Stimulated activated CD8-positive, alpha-beta memory T cell treated with anti-CD3 and anti-CD28 coated beads, Interleukin-2, amount 100 ng/mL, for 48 hours (primary cell): ENCODE data around the gene PABPN1.
"Not testable (repeated sequence)": the region's sequence is repeated elsewhere in the genome, so short reads cannot be mapped to it uniquely, and the experiment has no call there.

Experiments used
- DNase-seq, 2 donors: peaks; one replicate each; pipeline ENCODE4 v3.0.0-alpha.2; 2020; ENCODE audit warnings: low read depth in 2 of 2

Gene PABPN1

DNA sequence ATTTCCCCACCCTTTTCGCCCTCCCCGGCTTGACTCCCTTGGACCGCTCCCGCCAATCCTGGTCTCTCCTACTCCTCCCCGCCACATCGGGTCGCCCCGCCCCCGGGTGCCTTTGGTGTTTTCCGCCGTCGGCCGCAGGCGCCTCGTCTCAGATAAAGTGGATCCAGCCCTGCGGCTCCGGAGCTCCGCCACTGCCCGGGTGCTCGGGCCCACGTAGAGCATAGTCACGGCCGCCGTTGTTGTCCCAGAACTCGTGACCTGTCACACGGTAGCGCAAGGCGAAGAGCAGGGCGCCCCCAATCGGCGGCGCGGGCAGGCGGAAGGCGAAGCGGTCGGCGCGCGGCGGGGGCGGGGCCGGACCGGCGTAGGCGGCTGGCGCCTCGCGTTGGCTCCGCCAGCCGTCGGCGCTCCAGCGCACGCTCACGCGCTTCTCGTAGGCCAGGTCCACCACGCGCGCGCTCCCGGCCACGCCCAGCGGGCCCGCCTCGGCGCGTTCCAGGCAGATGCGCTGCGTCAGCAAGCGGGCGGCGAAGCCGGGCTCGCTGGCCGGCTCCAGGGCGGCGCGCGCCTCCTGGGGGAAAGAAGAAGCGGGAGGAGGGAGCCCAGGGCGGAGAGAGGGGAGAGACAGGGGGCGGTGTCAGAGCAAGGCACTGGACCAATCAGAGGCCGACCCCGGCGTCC is 19.8 kb upstream of the PABPN1 start:
- peak; percentile 95 for DNase-seq

GRCh38 chr14:23301969-23302289 is 19.3 kb upstream of the PABPN1 start:
- no peak for DNase-seq

DNA sequence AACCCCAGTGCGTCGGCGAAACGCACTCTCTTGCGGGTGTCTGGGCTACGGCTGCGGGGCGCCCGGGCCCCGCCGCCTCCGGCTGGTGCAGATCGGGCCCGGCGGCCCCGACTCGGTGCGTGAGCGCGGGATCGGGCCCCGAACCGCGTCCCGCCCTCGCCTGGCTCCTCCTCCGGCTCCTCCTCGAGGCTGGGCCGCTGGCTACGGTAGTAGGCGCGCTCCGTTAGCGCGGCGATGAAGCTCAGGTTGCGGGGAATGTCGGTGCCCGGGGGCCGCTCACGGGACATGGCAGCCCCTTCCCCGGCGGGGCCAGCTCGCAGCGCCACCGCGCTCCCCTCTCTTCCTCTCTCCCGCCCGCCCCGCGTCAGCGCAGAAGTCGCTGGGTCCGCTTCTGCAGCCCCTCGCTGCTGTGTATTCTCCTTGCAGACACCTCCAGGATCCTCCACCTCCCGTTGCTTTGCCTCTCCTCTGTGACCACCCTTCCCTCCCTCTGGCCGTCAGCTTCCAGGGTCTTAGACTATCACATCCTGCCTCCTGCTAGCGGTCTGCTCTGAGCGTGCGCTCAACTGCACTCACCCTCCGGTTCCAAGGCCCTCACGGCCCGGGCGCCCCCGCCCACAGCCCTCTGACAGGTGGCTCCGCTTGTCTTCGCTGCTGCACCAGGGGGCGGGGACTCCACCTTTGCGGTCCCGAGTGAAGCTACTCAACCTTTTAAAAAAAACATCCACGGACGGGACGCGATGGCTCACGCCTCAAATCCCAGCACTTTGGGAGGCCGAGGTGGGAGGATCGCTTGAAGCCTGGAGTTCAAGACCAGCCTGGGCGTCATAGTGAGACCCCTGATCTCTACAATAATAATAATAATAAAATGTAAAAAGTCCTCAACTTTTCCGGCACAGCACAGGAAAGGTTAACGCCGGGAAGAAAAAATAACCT is 18.7 kb upstream of the PABPN1 start, which contains the start of gene PPP1R3E:
TSS of gene PPP1R3E (minus strand) at position 570 of the 936 bp plus-strand sequence. CDS start at position 287, 283 bp downstream.
- DNase-seq = peak; percentile 84

DNA sequence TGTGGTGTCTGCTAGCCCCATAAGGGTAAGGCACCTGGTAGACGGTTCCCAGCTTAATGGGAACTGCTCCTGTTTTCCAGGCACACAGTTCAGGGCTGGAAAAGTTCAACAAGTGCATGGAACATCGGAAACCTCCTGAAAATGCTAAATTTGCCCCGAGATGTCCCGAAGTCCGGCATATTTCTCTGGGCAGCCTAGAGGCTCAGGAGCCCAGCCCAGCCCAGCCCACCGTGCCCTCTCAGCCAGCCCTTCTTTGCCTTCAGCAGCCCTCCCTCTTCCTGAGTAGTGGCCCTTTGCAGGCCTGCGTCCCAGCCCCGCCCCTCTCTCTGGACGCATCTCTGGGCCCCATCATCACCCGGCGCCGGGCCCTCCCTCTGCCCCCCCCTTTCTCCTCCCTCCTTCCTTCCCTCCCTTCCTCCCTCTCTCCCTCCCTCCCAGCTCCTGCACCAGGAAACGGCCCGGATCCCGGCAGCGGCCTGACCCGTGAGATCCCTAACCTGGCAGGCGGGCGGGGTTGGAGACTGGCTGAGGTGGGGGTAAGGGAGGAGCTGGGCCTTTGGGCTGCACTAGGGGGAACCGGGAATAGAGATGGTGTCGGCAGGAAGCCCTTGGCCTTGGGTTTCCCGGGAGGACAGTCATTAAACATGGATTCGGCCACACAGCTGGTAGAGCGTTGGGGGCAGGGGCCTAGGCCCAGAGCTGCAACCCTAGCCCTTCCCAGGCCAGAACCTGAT is 14.7 kb upstream of the PABPN1 start, which contains the start of gene BCL2L2:
TSS of gene BCL2L2 (plus strand) at position 422 of the 734 bp plus-strand sequence. CDS start 935 bp downstream, outside the sequence.
- DNase-seq = no peak

DNA sequence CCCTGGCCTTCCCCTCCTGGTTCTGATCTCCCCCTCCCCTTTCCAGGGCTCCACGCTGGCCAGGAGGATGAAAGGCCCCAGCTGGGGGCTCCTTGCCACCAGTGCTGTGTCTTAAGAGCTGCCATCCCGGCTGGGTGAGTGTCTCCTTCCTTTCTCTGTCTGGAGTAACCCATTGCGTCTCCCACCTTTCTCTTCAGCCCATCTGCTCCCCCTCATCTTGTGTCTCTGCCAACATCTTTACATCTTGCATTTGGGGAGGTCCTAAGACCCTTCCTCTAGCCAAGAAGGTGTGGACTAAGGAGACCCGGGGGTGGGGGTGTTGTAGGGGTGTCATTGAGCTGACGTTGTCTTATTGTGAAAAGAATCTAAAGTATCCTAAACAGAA is 14.1 kb upstream of the PABPN1 start:
- no peak for DNase-seq

DNA sequence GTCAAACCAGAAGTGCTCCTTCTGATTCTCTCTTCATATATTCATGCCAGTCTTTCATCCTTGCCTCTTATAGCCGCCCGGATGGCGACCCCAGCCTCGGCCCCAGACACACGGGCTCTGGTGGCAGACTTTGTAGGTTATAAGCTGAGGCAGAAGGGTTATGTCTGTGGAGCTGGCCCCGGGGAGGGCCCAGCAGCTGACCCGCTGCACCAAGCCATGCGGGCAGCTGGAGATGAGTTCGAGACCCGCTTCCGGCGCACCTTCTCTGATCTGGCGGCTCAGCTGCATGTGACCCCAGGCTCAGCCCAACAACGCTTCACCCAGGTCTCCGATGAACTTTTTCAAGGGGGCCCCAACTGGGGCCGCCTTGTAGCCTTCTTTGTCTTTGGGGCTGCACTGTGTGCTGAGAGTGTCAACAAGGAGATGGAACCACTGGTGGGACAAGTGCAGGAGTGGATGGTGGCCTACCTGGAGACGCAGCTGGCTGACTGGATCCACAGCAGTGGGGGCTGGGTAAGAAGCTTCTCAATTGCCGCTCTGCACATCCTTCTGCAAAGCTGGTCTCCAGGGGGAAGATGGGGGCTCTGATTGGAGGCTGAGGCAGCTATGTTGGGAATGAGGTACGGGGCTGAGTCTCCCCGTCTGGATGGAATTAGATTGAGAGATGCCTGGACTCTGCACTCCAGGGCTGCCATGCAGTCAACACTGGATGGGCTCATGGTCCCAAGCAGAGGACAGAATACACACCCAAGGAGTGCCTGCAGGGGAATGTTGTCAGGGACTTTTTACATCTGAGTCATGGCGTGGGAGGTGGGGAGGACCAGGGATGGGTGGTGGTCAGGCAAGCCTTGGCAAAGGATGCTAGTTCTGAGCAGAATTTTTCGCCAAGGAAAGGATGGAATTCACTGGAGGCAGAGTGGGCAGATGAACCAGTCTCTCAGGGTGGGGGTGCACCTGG is 13.3 kb upstream of the PABPN1 start:
- DNase-seq = no peak

GRCh38 chr14:23308721-23309445 is 12.4 kb upstream of the PABPN1 start:
- no peak for DNase-seq

- no peak for DNase-seq
Measured at GRCh38 chr14:23310546-23310945, 10.7 kb upstream of the PABPN1 start.

DNA sequence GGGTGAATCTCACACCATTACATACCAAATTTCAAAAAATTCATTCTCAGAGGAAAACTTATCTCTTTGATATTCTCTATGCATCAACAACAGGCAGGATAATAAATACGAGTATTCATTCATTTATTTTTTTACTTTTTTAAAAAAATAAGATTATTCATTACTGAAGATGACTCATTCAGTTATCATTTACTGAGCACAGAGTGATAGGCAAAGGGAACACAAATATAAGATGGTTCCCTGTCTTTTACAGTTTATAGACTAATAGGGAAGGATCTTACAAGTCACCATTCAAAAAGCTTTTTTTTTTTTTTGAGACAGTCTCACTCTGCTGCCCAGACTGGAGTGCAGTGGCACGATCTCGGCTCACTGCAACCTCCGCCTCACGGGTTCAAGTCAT is 5.0 kb upstream of the PABPN1 start:
- no peak for DNase-seq

- DNase-seq = no peak
Measured at GRCh38 chr14:23319746-23320583, 1.3 kb upstream of the PABPN1 start.

GRCh38 chr14:23321572-23322547 is 603 bp downstream of the PABPN1 start:
- DNase-seq = peak in 1 of 2 donors; percentile 50

DNA sequence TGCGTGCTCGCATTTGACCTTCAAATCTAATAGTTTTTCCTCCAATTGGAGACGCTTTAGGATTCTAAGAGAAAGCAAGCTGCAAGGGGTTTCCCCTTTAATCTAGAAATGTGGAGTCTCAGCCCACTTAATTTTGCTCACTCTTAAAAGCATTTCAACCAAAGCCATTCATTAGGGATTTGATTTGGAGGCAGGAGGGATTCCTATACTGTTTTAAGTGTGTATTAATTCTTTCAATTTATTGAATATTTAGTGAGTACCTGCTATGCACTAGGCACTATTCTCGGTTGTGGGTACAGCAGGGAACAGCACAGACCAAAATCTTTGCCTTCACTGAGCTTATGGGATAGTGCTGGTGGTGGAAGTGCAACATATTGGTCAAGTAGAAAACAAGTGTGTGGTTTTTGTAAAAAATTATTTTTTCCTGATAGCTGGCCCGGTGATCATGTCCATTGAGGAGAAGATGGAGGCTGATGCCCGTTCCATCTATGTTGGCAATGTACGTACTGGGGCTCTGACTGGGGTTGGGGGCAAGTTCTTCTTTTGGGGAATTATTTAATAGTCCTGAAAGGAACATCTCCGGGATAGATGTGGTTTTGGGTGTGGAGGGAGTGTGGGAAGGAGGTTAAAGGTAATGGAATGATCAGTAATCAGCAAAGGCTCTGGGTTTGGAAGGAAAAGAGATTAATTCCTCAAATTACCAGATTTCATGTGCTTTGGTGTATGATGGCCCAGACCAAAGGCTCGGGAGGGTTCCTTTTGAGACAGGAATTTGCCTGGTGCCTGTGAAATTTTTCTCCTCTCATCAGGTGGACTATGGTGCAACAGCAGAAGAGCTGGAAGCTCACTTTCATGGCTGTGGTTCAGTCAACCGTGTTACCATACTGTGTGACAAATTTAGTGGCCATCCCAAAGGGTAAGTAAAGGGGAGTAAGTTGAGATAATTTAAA is 1.6 kb downstream of the PABPN1 start:
- DNase-seq = no peak

DNA sequence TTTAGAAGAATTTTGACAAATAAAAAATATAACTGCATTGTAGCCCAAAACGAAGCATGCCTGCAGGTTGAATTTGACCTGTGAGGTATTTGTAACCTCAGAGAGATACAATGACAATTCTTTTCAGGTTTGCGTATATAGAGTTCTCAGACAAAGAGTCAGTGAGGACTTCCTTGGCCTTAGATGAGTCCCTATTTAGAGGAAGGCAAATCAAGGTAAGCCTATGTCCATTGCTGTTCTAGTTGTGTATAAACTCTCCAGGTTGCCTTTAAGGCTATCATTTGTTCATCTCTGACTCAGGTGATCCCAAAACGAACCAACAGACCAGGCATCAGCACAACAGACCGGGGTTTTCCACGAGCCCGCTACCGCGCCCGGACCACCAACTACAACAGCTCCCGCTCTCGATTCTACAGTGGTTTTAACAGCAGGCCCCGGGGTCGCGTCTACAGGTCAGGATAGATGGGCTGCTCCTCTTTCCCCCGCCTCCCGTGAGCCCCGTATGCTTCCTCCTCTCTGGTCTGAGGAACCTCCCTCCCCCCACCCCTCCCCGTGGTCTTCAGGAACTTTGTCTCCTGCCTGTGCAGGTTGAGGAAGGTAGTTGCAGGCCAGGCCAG is 2.7 kb downstream of the PABPN1 start:
- no peak for DNase-seq

DNA sequence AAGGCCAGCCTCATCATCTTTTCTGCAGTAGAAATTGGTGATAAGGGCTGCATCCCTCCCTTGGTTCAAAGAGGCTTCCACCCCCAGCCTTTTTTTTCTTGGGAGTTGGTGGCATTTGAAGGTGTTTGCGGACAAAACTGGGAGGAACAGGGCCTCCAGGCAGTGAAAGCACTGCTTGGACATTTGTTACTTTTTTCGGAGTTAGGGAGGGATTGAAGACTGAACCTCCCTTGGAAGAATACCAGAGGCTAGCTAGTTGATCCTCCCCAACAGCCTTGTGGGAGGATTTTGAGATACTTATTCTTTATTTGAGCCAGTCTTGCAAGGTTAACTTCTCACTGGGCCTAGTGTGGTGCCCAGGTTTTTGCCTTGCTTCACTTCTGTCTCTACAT is 3.2 kb downstream of the PABPN1 start:
- DNase-seq = no peak

DNA sequence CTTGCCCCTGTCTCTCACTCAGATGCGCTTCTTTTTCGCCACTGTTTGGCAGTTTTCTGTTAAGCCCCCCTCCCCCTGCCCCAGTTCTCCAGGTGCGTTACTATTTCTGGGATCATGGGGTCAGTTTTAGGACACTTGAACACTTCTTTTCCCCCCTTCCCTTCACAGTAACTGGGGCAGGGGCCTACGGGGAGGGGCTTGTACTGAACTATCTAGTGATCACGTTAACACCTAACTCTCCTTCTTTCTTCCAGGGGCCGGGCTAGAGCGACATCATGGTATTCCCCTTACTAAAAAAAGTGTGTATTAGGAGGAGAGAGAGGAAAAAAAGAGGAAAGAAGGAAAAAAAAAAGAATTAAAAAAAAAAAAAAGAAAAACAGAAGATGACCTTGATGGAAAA is 3.7 kb downstream of the PABPN1 start:
- DNase-seq = no peak

DNA sequence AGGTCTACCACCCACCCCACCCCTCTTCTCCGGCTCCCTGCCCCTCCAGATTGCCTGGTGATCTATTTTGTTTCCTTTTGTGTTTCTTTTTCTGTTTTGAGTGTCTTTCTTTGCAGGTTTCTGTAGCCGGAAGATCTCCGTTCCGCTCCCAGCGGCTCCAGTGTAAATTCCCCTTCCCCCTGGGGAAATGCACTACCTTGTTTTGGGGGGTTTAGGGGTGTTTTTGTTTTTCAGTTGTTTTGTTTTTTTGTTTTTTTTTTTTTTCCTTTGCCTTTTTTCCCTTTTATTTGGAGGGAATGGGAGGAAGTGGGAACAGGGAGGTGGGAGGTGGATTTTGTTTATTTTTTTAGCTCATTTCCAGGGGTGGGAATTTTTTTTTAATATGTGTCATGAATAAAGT is 4.5 kb downstream of the PABPN1 start:
- DNase-seq = not testable (repeated sequence)
